Cortex of kidney (tissue), 1 donor: ENCODE measurements around the gene ALDOC.

Experiments used
- DNase-seq: peaks from one replicate; lab custom pipeline; 2025; lab: John Stamatoyannopoulos, UW

The ALDOC gene

GRCh38 chr17:28532050-28532960 is 44.4 kb downstream of the ALDOC start:
- no peak for DNase-seq

DNA sequence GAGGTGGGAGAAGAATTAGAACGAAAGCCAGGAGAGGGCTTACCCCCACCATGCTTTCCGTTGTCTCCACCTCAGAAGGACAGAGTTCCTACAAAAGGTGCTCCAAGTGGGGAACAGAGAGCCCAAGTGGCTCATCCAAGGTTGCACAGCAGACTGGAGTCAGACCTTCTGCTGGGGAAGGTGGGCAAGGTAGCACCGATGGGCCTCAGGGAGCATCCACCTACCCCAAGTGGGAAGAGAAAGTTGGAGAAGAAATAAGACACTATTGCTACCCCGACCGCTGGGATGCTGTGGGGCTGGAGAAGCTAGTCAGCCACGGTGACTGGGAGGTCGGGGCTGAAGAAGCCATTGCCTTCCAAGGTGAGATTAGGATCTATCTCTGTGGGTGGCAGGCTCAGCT is 45.8 kb downstream of the ALDOC start:
- no peak for DNase-seq

- DNase-seq: no peak
Measured at GRCh38 chr17:28530250-28530649, 46.4 kb downstream of the ALDOC start.

DNA sequence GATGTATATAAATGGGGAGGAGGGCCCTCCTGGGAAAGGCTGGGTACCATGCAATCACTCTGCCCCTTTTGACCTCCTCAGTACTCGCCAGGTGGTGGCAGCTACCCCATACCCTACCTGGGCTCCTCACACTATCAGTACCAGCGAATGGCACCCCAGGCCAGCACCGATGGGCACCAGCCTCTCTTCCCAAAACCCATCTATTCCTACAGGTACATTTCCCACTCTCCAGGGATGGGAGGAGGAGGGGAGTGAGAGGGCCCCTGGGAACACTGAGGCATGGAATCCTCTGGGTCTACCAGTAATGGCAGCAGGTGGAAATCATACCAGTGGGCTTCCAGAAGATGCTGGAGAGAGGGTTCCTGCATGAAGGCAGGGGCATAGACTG is 47.7 kb downstream of the ALDOC start:
- no peak for DNase-seq

DNA sequence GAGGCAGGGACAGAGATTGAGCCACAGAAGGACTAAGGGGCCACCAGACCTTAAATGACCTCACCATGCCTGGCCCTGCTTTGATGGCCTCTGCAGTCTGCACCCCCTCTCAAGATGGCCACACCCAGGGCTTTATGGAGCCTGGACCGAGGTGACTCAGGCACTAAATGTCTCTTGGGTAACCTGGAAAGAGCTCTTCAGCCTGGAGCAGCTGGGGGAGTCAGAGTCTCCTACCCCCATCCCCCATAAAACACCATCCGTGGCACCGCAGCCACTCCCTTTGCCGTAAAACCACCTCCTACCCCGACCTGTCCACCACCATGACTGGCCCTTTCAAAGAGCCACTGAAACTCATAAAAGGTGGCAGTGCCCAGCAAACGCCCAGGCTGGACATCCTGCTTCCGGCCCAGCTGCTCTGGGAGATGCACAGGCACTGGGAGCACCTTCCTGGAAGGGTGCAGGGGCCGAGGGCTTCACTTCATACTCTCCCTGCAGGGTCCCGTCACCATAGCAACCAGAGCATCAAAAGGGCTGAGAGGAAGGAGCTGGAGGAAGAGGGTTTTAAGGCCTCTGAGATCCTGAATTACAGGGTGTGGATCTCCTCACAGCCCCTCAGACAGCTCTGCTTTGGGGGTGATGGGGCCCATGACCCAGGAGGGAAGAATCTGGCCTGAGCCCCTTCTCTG is 48.2 kb downstream of the ALDOC start:
- DNase-seq: no peak

DNA sequence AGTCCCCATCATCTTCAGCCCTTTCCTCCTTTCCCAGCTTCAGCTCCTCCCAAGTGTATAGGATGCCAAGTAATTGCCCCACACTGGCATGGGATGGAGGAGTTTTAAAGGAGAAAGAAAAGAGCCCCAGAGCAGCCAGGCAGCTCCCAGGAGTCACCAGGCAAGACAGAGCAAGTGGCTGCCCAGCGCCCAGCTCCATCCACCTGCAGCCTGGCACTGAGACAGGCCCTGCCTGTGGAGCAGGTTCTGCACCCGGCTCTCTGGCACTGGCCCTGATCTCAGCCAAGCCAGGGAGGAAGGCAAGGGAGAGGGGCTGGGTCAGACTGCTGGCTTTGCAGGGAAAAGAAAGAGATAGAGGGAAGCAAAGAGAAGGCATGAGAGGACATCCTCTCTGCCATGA is 48.8 kb downstream of the ALDOC start:
- no peak for DNase-seq

DNA sequence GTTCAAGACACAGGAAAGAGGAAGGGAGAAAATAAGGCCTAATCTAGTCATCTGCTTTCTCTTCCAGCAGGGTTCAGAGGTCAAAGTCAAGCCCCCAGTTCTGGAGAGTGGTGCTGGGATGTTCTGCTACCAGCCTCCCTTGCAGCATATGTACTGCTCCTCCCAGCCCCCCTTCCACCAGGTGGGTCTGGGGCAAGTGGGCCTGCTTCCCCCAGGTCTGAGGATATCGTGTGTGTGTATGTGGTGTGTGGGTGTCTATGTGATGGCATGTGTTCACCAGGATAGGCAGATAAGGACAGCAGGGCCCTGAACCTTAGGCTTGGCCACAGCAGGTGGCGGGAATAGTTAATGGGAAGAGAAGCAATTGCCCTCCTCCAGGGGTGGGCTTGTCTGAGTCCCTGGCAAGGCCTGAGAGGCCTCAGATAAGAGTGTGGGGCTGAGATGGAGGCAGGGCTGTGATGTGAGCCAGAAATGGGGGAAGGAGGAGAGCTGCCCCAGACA is 49.5 kb downstream of the ALDOC start:
- no peak for DNase-seq

DNA sequence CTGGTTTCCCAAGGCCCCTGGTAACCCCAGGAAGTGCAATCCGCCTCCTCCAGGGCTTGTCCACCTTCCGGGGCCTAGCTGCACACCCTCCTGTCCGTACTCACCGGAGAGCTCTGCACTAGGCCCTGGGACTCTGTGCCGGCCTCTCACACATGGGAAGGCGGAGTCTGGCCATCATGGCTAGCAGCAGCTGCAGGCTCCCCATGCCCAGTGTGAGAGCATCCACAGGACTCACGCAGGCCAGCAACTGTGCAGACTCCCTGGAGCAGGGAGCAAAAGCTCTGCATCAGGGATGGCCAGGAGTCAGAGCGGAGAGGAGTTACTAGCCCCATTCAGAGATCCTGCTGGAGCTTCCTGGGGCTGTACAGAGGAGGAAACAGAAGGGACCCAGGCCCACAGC is 50.3 kb downstream of the ALDOC start:
- DNase-seq: no peak

- DNase-seq: no peak
Measured at GRCh38 chr17:28524476-28525424, 51.9 kb downstream of the ALDOC start.

DNA sequence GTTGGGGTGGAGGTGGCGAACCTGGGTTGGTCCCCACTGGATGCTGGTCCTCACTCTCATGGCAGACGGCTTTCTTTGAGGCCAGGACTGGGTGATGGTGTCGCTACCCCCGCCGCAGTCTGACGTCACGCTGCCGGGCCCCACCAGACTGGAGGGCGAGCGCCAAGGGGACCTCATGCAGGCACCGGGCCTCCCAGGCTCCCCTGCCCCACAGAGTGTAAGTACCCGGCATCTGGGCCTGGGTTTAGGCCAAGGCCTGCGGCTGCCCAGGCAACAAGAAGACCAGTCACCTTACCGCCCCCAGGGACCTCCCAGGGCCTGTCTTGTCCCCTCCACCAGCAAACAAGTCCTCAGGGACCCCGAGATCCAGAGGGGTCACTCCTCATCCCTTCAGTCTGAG is 52.8 kb downstream of the ALDOC start:
- no peak for DNase-seq

DNA sequence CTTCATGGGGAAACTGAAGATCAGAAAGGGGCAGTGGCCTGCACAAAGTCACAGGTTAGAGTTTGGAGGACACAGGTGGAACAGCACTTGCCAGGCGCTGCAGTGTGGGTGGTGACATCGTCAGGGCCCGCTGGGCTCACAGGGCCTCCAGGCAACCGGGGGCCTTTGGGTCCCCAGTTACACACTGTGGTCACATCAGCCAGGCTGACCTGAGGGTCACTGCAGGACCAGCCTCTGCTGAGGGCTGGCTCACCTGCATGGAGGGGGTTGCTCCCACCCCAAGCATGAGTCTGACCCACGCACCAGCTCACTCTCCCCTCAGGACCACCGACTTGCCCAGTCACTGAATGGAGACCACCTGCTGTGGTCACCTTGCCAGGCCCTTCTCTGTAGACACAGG is 53.5 kb downstream of the ALDOC start:
- DNase-seq: no peak
